Upper lobe of right lung (tissue), 1 donor: ENCODE results near the gene UFM1. TPM values are rescaled to one million over a fixed set of nuclear protein-coding genes. Genes with fewer than 3 reads are reported as not detected.
"Not testable (repeated sequence)": the region's sequence is repeated elsewhere in the genome, so short reads cannot be mapped to it uniquely, and the experiment has no call there.

ENCODE experiments used
- ATAC-seq: fragments of 200-7000 bp; cut with Tn5 transposase; one replicate; pipeline ENCODE4 v1.9.1; 2020; ENCODE audit warnings: mild to moderate bottlenecking, moderate library complexity
- DNase-seq: peaks from one replicate; pipeline ENCODE4 v3.0.0-alpha.2; 2020
- H3K27ac ChIP-seq: fragments of 200-600 bp; one replicate; pipeline ENCODE4 v1.8.0; 2022
- H3K27me3 ChIP-seq: fragments of 200-600 bp; one replicate; pipeline ENCODE4 v1.8.0; 2022; ENCODE audit warnings: mild to moderate bottlenecking
- H3K36me3 ChIP-seq: fragments of 200-600 bp; one replicate; pipeline ENCODE4 v1.8.0; 2022
- H3K4me1 ChIP-seq: fragments of 200-600 bp; one replicate; pipeline ENCODE4 v1.8.0; 2022
- H3K4me3 ChIP-seq: fragments of 200-600 bp; one replicate; pipeline ENCODE4 v1.8.0; 2022; ENCODE audit warnings: mild to moderate bottlenecking
- H3K9me3 ChIP-seq: fragments of 200-600 bp; one replicate; pipeline ENCODE4 v1.8.0; 2022
- CTCF ChIP-seq: fragments of 200-600 bp; IDR thresholded peaks from one replicate; pipeline ENCODE4 v1.8.0; 2022; ENCODE audit warnings: antibody characterized with exemption
- intact Hi-C: fragments of 100-400 bp; cut with DNase I; formaldehyde crosslinking; loops from one replicate; pipeline ENCODE4 v1.11.0; 2022
- long read RNA-seq: library from polyadenylated mRNA; unstranded; transcript quantifications from one replicate; pipeline ENCODE4 v2.0.0, GENCODE V29; 2021
- total RNA-seq: library from RNA; stranded (reverse); fragmentation: NEBNext Ultra II Directional; extraction: Animal tissue kit (Norgen Biotek cat#: 25700); gene quantifications from one replicate; pipeline ENCODE4 v1.2.1, GENCODE V29; 2021
- donor health status: DM: no; HTN: yes; CAD: no; lungs with severe emphysema.

UFM1 gene
- 60.5 TPM for total RNA-seq
- long read RNA-seq, transcript UFM1-201 (6 exons, 3,138 nt): major isoform, 82 of 130 reads
- long read RNA-seq, transcript UFM1-205 (3 exons, 777 nt): minor isoform, 5 of 130 reads
- long read RNA-seq, partial matches to known transcripts: 22 of 130 reads
- long read RNA-seq, other reads (novel, unspliced or antisense): 18 of 130 reads

GRCh38 chr13:38349390-38350113 is at the start of gene UFM1:
UFM1 (plus strand) TSS chr13:38349851; CDS start chr13:38349920, 69 bp downstream.
- peaks cover 12% of the 10 kb centered on the region for H3K4me1 ChIP-seq
- intact Hi-C loops: no loop called here
- no peak for TF ChIP-seq CTCF
- peak within 1 kb of the TSS; percentile 90 for H3K27ac ChIP-seq
- ATAC-seq: peak; percentile 98
- peaks cover 9% of the 10 kb centered on the region for H3K36me3 ChIP-seq
- no peaks in the 10 kb centered on the region for H3K9me3 ChIP-seq
- no peaks in the 10 kb centered on the region for H3K27me3 ChIP-seq
- peak within 1 kb of the TSS; percentile 72 for H3K4me3 ChIP-seq
- peak; percentile 95 for DNase-seq

- DNase-seq (no peak), ATAC-seq (no peak)
- no peak overlapping the region for H3K27ac ChIP-seq
- H3K36me3 ChIP-seq: no peaks in the 10 kb centered on the region
- no peak for TF ChIP-seq CTCF
- no peaks in the 10 kb centered on the region for H3K4me1 ChIP-seq
- no peak overlapping the region for H3K4me3 ChIP-seq
- no peaks in the 10 kb centered on the region for H3K9me3 ChIP-seq
- no peaks in the 10 kb centered on the region for H3K27me3 ChIP-seq
- intact Hi-C loops: no loop called here
Measured at GRCh38 chr13:38301236-38301635, 48.4 kb upstream of the UFM1 start.

- Histone ChIP-seq H3K27ac (no peak overlapping the region), H3K36me3 (no peaks in the 10 kb centered on the region), H3K4me3 (no peak overlapping the region), H3K27me3 (no peaks in the 10 kb centered on the region), H3K9me3 (no peaks in the 10 kb centered on the region), H3K4me1 (no peaks in the 10 kb centered on the region)
- intact Hi-C loops: no loop called here
- ATAC-seq (no peak), DNase-seq (no peak)
- TF ChIP-seq CTCF: no peak
Measured at GRCh38 chr13:38303816-38304320, 45.8 kb upstream of the UFM1 start.

GRCh38 chr13:38308736-38309135 is 40.9 kb upstream of the UFM1 start:
- ATAC-seq (no peak), DNase-seq (no peak)
- Histone ChIP-seq H3K9me3 (no peaks in the 10 kb centered on the region), H3K27ac (no peak overlapping the region), H3K4me1 (no peaks in the 10 kb centered on the region), H3K4me3 (no peak overlapping the region), H3K27me3 (no peaks in the 10 kb centered on the region), H3K36me3 (no peaks in the 10 kb centered on the region)
- intact Hi-C loops: no loop called here
- TF ChIP-seq CTCF: no peak

GRCh38 chr13:38309397-38309796 is 40.3 kb upstream of the UFM1 start:
- Histone ChIP-seq H3K4me1 (no peaks in the 10 kb centered on the region), H3K27me3 (no peaks in the 10 kb centered on the region), H3K36me3 (no peaks in the 10 kb centered on the region), H3K9me3 (no peaks in the 10 kb centered on the region), H3K4me3 (no peak overlapping the region), H3K27ac (no peak overlapping the region)
- ATAC-seq: no peak
- TF ChIP-seq CTCF: no peak
- intact Hi-C loops: no loop called here
- DNase-seq: no peak

- H3K4me3 ChIP-seq, H3K36me3 ChIP-seq, ATAC-seq, H3K27ac ChIP-seq, DNase-seq, H3K9me3 ChIP-seq, H3K4me1 ChIP-seq, intact Hi-C loops, H3K27me3 ChIP-seq: not testable (repeated sequence)
Measured at GRCh38 chr13:38311175-38311574, 38.5 kb upstream of the UFM1 start.
